GM21723 (cell line): ENCODE data around the gene HMGN1.
"Not testable (repeated sequence)": the region's sequence is repeated elsewhere in the genome, so short reads cannot be mapped to it uniquely, and the experiment has no call there.

ENCODE experiments used
- ATAC-seq: cut with Tn5 transposase; IDR thresholded peaks from one replicate; pipeline ENCODE4 v1.9.1; 2021; ENCODE audit warnings: mild to moderate bottlenecking, moderate library complexity; ENCODE audit not compliant: unreplicated experiment

Gene HMGN1

DNA sequence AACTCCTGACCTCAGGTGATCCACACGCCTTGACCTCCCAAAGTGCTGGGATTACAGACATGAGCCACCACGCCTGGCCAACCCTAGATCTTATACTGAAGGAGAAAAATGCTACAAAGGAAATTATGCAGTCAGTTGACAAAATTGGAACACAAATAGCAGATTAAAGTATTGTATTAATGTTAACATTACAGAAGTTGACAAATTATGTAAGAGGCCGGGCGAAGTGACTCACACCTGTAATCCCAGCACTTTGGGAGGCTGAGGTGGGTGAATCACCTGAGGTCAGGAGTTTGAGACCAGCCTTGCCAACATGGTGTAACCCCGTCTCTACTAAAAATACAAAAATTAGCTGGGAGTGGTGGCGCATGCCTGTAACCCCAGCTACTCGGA is 21.0 kb upstream of the HMGN1 start:
- ATAC-seq: not testable (repeated sequence)

DNA sequence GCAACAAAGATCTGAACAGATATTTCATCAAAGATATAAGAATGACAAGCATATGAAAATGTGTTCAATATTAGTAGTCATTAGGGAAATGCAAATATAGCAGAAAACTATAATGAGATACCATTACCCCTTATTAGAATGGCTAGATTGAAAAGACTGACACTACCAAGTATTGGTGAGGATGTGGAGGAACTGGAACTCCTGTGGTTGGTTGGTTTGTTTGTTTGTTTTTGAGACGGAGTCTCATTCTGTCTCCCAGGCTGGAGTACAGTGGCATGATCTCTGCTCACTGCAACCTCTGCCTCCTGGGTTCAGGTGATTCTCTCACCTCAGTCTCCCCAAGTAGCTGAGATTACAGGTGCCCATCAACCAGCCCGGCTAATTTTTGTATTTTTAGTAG is 18.9 kb upstream of the HMGN1 start:
- ATAC-seq: no peak

DNA sequence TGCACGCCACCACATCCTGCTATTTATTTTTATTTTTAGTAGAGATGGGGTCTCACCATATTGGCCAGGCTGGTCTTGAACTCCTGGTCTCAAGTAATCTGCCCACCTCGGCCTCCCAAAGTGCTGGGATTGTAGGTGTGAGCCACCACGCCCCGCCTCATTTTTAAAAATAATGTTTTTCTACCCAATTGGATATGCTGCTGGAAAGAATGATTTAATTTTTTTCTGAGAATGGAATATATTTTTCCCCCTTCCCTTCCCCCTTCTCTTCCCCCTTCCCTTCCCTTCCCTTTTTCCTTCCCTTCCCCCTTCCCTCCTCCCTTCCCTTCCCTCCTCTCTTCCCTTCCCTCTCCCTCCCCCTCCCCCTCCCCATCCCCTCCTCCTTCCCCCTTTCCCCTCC is 17.7 kb upstream of the HMGN1 start:
- no peak for ATAC-seq

DNA sequence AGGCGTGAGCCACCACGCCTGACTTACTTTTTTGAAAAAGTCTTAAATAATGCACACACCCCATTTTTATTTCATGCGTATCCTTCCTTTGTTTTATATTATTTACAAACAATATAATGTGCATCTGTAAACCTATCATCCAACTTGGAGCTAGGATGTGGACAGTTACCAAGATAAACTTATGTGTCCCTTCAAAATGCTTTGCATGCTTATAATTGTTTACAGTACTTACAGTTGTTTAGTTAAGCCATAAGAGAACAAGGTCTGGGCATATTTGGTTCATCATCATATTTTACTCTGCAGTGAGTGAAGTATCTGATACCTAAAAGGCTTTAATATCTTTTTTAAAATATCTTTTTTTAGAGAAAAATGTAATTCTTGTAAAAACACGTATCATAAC is 16.1 kb upstream of the HMGN1 start:
- ATAC-seq: no peak

DNA sequence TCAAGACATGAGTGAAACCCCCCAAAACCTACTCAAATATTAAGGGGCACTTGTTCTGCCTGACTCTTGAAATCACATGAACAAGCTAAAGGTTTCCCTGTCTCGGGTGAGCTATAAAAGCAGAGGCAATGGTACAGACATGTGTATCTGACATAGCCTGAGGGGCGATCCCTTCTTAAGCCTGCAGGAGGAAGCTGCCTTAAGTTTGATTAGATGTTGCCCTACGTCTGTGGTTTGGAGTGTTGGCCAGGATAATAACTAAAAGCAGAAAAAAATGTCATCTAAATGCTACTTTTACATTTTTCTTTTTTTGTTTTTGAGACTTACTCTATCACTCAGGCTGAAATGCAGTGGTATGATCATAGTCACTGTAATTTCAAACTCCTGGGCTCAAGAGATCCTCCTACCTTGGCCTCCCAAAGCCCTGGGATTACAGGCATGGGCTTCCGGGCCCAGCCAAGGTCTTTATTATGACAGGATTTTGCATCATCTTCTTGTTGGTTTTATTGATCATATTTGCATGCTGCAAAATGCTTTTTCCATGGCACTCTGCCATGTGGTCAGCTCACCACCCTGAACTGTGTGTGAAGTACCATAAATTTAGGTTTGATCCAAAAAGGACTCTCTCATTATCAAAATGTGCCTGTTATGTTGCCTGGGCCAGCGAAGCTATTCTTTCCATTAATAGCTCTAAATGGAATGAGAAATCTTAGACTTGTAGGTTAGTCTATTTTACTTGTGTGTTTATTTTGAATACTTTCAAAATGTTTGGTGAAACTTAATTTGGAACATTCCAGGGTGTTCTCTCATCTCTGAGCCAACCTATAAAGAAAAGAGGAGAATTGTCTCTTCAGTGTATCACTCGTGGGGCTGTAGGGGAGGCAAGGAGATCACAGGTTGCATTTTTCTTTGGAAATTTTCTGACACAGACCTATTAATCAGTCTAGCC is 15.0 kb upstream of the HMGN1 start:
- no peak for ATAC-seq

DNA sequence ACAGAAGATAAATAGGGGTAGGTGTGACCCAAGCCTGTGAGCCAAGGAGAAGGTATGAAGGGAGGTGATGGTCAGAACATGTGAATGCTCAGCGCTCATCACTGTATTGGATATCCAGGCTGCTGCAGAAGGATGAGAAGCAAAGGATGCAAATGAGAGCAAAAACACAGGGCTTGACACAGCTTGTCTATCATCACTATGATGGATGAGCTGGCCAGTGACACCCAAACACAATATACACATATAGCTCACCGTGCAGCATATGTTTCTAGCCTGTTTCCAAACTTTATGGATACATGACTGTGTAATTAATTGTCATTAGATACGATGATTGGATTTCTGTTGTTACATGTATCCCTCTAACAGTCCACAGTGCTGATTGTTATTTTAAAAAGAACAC is 13.8 kb upstream of the HMGN1 start:
- no peak for ATAC-seq

DNA sequence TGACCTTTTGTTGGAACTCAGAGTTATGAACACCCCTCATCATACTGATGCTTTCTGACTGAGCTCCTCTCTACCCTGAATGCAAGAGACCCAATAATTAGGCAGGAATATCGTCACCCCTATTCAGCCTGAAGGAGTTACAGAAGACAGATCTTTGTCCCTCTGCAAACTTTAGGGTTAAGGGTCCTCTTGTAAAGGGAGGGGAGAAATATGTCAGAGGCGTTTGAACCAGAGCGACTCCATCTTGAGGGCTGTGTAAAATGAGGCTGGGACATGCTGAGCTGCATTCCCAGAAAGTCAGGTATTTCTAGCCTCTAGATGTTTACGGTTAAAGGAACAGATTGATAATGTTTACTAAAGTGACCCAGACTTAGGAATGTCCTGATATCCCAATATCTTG is 10.5 kb upstream of the HMGN1 start:
- ATAC-seq: no peak

DNA sequence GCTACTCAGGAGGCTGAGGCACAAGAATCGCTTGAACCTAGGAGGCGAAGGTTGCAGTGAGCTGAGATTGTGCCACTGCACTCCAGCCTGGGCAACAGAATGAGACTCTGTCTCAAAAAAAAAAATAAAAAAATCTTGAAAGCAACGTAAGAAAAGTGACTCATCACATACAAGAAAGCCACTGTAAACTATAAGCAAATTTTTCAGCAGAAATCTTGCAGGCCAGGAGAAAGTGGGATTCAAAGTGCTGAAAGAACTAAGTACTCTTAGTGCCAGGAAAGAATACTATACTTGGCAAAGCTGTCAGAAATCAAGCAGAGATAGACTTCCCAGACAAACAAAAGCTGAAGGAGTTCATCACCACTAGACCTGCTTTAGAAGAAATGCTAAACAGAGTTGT is 4.4 kb upstream of the HMGN1 start:
- no peak for ATAC-seq

DNA sequence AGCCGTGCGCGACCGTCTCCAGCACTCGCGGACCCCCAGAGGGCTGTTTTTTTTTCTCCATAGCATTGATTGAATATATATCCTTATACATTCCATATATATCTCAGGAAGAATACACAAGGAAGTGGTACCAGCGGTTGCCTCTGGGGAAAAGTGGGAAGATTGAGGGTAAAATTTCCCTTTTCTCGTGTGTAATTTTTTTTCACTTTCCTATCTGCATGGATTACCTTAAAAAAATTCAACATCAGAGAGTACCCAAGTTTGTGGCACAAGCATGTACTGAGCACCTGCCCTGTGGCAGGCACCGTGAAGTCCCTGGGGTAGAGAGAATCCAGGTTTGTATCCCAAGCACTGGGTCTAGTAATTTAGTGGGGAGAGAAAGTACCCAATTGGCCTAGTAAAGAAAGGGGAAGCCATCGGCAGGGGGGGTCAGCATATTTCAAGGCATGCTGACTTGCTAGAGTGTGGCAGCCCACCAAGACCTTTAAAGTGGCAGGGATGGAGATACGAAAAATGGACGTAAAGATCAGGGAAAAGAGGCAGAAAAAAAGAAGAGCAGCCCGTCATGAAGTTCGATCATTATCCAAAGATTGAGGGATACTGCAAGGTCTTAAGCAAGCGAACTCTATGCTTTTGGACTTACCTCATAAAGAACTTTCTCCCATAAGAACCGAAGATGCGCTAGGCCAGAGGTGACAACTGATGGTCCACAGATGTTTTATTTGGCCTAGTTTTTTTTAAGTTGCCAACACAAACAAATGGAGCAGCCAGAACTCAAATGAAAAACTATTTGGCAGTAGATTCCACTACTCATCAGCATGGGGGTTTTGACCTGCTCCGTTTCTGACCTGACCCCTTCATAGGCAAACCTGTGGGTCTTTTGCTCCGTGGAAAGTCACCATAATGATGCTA is 1.5 kb upstream of the HMGN1 start:
- no peak for ATAC-seq

DNA sequence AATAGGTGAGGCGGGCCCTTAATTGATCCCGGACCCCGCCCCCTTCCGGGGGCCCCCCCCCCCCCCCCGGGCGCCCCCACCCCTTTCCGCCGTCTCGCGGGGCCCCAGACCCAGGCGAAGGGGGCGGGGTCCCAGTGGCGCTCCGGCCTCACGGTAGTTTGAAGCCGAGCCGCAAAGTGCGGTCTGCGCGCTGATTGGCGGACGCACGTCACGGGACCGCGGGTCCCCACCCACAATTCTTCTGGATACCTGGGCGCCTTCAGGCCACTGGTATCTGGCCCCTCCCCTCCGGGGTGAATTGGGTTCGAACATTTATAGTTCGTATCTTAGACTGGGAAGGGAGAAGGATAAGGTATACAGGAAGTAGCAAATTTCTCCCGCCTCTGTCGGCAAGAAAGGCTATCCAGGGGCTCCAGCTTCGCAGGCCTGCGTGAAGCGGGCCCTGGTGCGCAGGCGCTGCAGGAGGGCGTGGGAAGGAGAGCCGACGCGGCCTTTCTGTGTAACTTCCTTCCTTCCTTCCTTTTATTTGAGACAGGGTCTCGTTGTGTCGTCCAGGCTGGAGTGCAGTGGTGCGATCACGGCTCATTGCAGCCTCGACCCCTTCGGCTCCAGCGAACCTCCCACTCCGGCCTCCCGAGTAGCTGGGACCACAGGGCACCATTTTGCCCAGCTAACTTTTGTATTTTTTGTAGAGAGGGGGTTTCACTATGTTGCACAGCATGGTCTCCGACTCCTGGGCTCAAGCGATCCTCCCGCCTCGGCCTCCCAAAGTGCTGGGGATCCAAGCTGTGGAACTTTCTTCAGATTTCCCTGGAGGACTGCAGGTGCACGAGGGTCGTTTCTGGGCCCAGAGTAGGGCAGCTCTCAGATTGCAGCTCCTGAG is 564 bp upstream of the HMGN1 start:
- ATAC-seq: peak; percentile 82

DNA sequence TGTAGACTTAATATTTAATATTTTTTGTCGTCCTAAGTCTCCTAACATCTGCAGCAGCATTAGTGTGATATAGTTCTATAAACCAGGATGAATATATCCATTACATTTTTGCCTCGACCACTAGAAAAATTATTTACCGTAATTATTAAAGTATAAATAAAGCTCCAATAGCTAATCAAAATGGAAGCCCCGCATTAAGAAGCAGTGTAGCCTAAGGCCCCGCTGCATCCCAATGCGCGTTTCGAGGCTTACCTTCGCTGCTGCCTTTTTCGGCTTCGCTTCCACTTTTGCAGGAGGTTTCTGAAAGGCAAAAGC is 891 bp downstream of the HMGN1 start:
- no peak for ATAC-seq

DNA sequence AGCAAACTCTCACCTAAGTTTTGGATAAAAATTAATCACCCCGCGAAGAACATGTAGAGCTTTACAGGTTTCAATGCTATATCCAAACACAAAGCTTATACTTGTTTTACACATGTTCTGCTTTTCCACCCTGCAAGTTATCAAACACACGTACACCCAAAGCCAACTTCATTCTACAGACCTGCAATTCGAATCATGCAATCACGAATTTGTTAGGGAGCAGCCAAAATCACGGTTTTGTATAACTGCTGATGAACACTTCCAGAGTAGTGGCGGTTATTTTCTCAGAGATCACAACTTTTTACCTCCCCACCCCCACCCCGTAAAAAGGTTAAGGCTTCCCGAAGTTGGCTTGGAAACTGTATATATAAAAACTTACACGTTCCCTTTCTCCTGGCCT is 1.4 kb downstream of the HMGN1 start:
- no peak for ATAC-seq

DNA sequence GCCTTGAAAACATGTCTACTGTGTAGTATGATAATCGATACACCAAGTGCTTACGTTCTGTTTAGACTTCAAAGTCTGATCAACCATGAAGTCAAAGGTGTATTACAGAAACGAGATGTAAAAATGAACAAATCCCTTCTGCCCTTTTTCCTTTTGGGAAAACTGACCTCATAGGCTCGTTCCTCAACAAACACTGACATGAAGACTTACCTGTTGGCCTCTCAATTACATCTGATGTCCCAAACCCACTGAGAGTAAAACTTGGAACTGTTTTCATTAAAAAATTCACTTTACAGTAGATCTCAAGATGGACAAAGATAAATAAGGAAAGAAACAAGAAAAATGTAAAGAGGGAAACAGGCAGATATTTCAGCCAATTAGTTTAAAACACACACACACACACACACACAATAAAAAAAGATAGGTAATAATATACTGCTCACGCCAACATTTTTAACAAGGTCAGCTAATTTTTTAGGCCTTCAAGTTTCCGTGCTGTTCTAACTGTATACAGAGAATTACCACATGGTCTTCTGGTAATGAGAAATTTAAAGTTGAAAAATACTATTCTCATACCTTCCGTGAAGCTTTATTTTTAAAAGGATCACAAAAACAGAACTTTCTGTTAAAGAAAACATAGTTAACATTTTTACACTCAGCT is 2.1 kb downstream of the HMGN1 start:
- no peak for ATAC-seq

DNA sequence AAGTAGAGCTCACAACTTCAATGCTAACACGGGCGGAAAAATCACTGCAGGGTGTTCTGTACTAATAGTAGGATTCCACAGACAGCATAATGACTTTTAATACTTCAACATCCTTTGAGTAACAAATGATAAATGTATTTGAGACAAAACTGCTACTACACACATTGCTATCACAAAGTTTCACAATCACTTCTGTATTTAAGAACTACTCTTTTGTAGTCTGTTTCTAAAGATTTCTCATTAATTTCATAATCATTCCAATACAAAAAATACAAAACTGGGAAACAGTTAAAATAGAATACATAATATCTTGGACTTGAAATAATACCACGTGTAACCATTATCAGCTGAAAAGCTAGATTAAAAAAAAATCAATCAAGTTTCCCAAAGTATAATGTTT is 2.7 kb downstream of the HMGN1 start:
- no peak for ATAC-seq

DNA sequence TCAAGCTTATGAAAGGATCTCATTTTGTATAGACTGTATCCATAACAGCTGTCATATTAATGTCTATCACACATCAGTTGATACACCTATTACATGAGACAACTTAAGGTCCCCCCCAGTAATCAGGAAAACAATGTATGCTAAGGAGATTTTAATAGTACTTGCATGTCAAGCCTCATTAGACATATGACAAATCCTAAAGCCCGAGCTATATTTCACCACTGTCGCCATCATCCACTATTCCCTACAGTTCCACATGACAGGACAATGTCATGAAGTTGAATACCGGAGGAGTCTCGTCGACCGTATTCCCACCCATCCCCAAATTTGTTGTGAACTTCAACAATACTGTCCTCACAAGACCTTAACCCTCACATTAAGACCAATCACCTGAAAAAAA is 3.4 kb downstream of the HMGN1 start:
- no peak for ATAC-seq

DNA sequence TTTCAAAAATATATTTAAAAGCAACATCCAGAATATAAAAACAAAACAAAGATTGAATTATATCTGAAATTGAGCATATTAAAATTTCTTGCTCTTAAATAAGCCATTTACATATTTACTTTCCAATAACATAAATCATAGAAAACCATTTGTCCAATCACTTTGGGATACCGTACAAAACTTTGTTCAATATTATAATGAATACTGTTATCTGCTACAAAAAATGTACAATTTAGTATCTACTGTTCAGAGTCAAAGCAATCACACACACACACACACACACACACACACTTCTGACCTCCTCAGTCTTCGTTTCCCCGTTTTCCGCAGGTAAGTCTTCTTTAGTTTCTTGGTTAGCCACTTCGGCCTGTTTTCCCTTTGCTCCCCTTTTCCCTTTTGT is 4.0 kb downstream of the HMGN1 start:
- no peak for ATAC-seq

DNA sequence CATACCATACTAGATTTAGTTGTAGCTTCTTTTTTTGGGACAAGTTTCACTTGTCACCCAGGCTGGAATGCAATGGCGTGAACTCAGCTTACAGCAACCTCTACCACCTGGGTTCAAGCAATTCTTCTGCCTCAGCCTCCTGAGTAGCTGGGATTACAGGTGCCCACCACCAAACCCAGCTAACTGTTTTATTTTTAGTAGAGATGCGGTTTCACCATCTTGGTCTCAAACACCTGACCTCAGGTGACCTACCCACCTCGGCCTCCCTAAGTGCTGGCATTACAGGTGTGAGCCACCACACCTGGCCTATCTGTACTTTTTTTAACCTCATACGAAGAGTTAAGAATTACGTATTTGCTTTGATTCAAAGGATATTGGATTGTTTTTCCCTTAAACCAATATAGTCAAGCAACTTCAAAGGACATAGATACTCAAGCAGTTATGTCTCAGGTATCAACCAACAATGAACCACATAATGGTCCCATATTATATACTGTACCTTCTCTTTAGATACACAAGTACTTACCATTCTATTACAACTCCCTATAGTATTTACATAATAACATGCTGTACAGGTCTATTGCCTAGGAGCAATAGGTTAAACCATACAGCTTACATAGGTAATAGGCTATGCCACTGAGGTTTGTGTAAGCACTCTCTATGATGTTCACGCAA is 7.5 kb downstream of the HMGN1 start:
- no peak for ATAC-seq

DNA sequence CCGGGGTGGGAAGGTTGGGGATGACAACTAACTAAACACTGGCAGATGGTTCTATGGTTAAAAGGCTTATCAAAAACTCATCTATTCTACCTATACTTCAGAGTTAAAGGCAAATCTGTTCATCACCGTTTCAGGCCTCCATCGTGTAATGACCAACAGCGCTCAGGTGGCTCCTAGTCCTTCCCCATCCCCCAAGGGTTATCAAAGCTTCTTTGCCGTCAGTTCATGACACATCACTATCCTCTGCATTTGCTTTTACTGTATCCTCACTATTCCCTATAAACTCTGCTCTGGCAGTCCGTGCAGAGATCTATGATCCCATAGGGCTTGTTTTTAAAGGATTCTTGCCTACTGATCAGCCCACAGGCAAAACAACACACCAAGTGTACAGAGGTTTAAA is 8.2 kb downstream of the HMGN1 start:
- ATAC-seq: no peak

DNA sequence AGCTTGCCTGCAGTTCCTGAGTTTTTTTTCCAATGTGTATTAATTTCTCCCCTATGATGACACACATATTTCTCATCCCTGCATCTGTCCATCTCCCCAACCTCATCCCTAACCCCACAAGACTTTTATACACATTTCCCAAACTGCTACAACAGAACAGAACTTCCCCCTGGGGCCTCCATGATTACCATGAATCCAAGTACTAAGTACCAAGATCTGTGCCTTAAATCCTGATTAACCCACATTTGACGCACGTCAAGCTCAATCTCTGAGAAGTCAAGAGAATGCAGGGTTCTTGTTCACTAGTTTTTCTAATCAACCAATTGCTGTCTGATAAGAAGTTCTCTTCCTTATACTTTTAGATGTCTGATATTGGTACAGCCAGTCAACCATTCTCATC is 9.7 kb downstream of the HMGN1 start:
- ATAC-seq: no peak

DNA sequence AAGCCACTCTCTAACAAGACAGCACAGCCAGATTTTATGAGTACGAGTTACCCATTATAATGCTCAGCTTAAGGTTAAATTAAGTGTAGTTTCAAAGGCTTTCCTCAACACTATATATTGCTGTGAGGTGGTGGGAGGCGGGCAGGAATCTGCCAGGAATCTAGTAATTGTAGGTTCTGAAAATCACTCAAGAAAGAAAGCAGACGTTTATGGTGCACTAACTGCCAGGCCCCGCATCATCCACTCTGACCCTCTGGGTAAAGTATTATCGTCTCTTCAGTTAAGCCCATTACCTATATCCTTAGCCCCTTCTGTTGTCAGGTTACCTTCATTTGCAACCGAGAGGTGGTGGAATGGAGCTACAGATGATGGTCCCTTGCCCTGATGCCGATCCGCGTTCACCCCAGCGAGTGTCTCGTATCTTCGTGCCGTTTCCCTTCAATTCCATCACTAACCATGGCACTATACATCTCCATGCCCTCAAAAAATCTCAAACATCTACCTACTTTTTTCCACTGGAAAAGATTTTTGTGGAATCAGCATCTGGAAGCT is 12.4 kb downstream of the HMGN1 start:
- no peak for ATAC-seq
